ENCODE data around the gene ZBTB45.

GRCh38 chr19:58554494-58555368, 35.1 kb upstream of the ZBTB45 start, which contains the start of gene CHMP2A:
- no peak for TF ChIP-seq CTCF (IDR thresholded peaks at IDR 0.05)
- peak; percentile 52 to 82 (median 79) for TF ChIP-seq POLR2A (IDR thresholded peaks at IDR 0.05)
